Stimulated activated CD8-positive, alpha-beta memory T cell treated with anti-CD3 and anti-CD28 coated beads, Interleukin-7, amount 100 ng/mL, for 4 hours (primary cell): Measurements from ENCODE around the gene DCTN3.
"Not testable (repeated sequence)": the region's sequence is repeated elsewhere in the genome, so short reads cannot be mapped to it uniquely, and the experiment has no call there.

Experiments
- DNase-seq, 2 donors: peaks; one replicate each; pipeline ENCODE4 v3.0.0-alpha.2; 2020; ENCODE audit warnings: low read depth in 2 of 2

DCTN3 gene

DNA sequence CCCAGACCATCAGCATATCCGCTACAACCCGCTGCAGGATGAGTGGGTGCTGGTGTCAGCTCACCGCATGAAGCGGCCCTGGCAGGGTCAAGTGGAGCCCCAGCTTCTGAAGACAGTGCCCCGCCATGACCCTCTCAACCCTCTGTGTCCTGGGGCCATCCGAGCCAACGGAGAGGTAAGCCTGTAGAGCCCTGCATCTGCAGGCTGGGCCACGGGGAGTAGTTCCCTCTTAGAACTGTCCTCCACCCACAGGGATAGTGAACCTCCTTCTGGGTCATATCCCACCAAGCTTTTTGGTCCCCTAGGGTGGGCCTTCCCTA is 26.7 kb upstream of the DCTN3 start:
- DNase-seq, result no peak

DNA sequence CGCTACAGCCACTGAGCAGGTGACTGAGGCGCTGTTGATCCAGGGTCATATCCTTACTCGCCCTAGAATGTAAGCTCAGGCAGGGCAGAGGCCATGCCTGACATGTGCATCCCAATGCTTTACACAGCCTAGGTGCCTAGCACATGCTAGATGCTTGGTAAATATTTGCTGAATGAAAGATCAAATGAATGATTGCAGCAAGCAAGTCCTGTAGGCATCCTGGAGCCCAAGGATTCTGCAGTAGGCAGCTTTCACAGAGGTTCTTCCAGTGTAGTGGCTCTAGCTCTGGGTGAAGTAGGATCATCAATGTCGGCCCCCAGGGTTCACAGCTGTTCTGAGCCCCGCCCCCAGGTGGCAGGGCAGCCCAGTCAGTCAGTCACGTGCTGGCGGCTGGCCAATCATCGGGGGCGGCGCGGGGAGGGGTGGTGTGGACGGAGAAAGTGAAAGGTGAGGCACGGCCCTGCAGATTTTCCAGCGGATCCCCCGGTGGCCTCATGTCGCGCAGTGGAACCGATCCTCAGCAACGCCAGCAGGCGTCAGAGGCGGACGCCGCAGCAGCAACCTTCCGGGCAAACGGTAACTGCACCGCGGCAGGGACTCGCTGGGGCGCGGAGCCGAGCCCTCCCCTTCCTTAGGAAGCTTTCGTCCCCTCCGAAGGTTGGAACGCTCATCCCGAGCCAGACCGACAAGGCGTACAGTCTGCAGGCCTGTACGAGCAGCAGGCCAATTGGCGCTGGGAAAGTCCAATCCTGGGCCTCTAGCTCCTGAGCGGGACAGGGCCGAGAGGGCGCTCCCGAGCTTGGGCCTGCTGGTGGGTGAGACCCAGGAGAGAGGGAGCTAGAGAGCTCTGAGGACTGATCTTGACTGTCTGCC is 26.2 kb upstream of the DCTN3 start, which contains the start of gene GALT:
TSS of gene GALT (plus strand) at position 465 of the 873 bp plus-strand sequence. CDS start at position 495, 30 bp downstream.
- peak; percentile 94 to 95 for DNase-seq

DNA sequence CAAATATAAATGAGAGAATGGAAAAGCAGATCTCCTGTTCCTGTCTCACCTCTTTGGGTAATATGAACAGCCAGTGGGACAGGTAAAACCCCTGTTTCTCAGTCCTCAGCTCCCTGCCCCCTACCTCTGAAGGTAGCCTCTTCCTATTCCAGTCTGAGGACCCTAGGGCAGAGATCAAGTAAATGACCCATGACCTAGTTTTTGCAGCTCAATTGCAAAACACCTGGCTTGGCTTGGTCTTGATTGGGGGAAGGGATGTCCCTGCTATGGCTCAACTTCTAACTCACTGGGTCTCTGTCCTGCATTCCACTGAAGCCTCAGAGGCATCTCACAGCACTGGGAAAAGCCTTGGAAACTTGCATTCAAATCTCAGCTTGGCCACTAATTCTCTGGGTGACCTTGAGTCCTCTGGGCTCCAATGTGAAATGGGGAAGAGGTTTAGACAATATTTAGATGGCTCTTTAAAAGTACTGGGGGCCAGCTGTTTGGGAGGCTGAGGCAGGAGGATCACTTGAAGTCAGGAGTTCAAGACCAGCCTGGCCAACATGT is 24.5 kb upstream of the DCTN3 start:
- no peak for DNase-seq

DNA sequence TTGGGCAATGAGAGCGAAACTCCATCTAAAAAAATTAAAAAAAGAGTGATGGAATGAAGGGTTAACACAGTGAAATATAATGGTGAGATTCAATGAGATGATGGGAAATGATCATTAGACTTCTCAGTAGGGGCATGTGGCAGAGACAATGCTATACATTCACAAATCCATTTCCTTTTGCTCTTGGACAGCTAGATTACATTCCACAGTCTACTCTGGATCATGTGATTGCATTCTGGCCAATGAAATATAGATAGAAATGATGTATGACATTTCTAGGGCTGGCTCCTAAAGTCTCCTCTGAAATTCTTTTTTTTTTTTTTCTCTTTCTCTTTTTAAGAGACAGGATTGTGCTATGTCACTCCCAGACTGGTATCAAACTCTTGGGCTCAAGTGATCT is 22.4 kb upstream of the DCTN3 start:
- DNase-seq, result no peak

DNA sequence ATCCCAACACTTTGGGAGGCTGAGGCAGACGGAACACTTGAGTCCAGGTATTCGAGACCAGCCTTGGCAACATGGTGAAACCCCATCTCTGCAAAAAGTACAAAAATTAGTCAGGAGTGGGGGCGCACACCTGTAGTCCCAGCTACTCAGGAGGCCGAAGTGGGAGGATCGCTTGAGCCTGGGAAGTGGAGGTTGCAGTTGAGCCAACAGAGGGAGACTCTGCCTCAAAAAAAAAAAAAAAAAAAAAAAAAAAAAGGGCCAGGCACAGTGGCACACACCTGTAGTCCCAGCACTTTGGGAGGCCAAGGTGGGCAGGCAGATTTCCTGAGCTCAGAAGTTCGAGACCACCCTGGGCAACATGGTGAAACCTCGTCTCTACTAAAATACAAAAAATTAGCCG is 19.0 kb upstream of the DCTN3 start:
- DNase-seq, result not testable (repeated sequence)

DNA sequence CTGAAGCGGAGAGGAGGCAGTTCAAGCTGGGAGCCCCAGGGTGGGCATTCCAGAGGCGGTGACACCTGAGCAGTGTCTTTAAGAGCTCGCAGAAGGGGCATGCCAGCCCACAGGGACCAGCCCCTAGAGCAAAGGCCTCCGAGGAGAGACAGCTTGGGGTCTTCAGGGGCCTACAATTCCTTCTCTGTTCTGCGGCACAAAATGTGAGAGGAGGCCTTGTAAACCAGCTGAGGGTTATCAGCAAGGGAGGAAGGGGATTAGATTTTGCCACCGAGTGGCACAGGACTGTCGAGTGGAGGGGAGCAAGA is 17.8 kb upstream of the DCTN3 start:
- no peak for DNase-seq

DNA sequence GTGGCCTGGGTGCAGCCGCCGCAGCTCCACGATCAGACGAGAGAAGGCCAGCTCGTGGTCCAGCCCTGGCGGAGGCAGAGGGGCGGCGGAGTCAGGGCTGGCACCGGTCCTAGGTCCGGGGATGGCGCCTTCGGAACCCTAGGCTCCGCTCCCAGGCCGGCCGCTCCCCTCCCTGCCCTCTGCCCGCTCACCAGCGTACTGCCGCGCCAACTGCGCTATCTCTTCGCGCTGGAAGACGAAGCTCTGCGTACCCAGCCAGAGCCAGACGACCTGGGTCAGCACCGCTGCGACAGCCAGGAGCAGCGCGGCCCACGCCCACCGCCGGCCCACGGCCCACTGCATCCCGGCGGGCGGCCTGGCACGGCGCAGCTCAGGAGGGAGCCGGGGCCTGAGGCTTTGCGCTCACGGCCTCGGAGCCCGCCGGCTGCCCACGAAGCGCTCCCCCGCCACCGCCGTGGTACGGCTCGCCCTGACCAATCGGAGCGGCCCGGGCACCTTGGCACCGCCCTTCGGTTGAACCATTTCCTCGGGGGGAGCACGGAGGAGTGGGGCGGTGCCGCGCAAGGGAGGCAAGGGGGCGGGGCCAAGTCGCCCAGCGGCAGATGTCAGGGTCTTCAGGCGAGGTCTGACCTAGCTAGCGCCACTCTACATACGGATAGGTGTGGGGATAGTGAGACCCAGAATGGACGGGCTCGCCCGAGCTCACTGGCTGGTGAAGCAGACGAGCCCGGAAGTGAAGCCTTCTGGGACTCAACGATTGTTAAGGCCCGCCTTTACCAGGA is 17.3 kb upstream of the DCTN3 start, which contains the start of gene SIGMAR1:
TSS of gene SIGMAR1 (minus strand) at position 432 of the 782 bp plus-strand sequence. CDS start at position 342, 90 bp downstream.
- DNase-seq, result peak; percentile 87 to 91

DNA sequence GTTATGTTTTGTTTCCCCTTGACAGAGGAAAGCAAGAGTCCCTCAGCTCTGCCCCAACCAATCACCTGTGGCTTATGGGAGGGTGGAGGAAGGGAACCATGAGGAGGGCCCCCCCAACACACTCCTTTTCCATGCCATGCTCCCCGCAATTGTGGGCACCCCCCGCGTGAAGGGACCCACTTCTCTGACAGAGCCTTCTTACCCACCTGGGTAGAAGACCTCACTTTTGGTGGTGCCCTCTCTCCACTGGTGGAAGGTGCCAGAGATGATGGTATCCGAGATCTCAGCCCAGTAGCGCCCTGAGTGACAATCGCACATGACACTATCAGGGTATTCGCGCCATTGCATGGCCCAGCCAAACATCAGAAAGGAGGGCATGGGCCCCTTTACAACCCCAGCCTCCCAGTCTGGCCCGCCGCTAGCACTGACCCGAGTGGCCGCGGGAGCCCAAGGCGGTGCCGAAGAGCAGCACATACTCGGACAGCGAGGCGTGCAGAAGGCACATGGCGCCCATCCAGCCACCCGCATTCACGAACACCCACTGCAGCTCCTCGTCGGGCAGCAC is 16.6 kb upstream of the DCTN3 start:
- no peak for DNase-seq

DNA sequence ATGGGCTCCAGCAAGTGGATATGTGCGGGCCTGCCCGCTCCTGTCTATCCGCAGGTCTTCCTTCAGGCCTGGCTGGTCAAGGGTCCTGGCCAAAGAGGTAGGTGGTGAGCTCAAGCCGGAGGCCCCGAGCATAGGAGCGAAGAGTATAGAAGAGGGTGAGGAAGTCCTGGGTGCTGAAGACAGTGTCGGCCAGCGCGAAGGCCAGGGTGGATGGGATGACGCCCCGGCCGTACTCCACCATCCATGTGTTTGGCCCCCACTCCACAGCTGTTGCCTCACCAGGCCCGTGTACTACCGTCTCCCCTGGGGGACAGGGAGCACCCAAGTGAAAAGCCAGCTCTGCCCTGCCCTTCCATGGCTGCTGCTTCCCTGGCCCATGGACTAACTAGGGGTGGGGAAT is 15.3 kb upstream of the DCTN3 start:
- no peak for DNase-seq

DNA sequence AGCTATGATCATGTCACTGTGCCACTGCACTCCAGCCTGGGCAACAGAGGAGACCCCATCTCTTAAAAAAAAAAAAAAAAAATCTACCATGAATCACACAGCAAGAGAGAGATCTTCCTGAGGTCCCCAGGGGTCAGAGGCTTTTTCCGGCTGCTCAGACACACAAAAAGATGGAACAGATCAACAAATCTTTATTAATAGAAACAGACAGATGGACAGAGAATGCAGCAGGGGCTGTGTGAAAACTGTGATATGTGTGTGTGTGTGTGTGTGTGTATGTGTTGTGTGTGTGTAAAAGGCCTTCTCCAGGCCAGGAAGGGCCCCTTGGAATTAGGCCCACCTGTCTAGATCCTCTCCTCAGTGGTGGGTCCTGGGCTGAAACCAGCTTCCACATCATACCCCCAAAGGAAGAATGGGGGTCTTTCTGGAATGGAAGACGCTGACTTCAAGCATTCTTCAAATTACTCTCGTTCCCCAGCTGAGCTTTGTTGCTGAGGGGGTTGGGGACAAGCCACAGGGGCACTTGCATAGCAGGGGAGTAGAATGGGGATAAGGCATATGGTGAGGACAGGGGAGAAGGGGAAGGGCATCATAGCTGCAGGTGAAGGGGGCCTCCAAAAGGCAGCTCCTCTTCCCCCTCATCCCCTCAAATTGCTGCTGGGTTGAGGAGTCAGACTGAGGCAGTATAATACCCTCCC is 14.4 kb upstream of the DCTN3 start:
- no peak for DNase-seq

DNA sequence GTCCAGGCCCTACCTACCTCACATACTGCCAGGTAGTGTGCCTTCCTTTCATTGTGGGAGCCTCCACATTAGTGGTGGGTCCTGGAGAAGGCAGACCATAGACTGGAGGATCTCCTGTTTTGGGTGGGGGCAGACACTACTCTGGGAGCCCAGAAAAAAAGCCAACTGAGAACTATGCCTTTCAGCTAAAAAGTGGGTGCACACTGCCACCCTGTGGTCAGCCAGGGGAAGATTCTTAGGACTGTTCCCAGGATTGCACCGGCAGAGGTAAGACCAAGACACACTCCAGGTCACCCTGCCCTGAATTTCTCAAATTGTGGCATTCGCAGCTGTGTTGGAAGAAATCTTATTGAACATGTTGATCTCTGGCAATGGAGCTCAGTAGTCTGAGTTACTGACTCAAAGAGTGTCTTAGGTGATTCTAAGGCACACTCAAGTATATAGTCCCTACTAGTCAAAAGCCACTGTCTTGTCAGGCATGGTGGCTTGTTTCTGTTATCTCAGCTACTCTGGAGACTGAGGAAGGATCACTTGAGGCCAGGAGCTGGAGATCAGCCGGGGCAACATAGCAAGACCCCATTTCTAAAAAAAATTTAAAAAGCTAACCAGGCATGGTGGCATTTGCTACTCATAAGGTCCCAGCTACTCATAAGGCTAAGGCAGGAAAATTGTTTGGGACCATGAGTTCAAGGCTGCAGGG is 13.7 kb upstream of the DCTN3 start:
- DNase-seq, result peak in 1 of 2 donors; percentile 57

DNA sequence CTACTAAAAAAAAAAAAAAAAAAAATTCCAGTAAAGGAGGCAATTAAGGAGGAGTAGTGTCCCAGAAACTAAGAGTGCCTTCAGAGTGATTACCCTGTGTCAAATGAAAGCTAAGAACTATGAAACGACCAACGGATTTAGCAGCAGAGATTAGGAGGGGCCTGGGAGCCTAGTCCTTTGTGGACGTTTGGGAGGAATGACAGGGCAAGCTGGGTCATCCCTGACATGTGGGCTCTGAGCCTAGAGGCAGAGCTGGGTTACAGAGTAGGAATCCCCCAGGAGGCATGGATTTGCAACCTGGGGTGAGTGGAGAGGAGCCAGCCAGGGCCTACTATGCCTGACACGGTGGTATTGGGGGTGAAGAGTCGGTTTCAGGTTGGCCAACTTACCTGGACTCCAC is 12.9 kb upstream of the DCTN3 start:
- no peak for DNase-seq

DNA sequence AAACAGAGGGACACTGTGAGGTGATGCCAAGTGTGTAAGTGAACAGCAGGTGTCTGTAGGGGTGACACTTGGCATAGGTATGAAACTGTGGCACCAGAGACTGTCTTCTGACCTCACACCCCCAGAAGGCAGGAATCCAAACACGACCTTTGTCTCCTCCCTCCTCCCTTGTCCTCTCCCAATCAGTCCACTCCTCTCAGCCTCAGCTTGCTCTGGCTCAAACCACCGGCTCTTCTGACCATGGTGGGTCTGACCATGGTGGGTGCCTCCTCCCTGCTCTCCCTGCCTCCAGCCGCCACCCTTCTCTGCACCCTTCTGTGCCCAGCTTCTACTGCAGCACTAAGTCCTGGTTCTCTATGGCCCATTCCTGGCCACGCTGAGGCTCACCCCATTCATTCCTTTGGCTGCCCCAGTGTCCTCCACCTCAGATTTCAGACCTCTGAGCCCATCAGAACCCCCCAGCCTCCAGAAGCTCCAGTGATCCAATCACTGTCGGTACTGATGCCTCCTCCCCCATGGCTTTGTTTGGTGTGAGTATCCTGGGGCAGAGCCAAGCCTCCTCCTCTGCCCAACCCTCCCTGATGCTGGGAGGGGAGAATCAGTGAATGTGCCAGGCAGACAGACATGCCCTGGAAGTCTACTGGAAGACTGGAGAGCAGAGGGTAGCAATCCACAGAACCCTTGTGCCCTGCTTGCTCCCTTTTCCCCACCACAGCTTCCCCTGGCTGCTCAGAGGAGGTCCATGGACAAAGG is 10.3 kb upstream of the DCTN3 start:
- DNase-seq, result no peak

DNA sequence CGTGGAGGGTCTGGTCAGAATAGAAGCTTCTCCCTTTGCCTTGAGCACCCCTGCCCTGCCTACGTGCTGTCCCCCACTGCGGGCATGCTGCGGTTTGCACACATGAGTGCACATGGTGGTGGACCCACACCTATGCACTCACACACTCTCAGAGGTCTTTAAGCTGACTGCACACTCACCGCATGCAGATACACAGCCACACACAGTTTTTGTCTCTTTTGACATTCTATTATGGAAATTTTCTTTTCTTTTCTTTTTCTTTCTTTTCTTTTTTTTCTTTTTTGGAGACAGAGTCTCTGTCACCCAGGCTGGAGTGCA is 9.2 kb upstream of the DCTN3 start:
- no peak for DNase-seq

DNA sequence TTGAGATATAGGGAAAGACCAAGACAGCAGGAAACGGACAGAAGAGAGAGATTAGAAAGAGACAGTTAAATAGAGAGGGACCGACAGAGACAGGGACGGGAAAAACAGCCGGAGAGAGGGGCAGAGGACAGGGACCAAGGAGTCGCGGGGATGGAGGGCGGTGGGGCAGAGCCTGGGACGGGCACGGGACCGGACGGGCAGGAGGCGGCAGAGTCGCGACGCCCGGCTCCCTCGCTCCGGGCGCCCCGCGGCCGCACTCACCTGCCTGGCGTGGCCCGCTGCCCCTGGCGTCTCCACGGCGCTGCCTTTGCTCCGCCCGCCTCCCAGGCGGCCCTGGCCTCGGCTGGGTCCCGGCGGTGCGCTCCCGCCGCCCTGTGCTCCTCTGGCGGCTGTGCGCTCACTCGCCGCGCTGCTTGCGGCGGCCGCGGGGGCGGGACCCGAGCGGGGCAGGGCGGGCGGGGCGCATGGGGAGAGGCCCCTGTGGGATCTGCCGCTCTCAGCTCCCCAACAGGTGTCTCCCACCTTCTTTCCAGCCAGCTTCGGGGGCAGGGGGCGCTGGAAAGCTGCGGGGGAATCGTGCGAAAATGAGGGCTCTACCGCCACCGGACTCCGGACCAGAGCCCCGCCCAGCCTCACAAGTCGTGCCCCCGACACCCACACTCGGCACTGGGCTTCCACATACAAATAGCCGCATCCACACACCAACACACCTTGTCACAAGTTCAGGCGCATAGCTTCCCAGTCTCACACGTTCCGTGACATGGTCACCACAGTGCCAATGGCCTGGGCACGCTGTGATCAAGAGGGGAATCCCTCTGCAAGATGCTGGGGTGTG is 8.6 kb upstream of the DCTN3 start, which contains the start of gene ARID3C:
TSS of gene ARID3C (minus strand) at position 411 of the 835 bp plus-strand sequence. CDS start 1,052 bp downstream, outside the sequence.
- peak in 1 of 2 donors; percentile 45 for DNase-seq

DNA sequence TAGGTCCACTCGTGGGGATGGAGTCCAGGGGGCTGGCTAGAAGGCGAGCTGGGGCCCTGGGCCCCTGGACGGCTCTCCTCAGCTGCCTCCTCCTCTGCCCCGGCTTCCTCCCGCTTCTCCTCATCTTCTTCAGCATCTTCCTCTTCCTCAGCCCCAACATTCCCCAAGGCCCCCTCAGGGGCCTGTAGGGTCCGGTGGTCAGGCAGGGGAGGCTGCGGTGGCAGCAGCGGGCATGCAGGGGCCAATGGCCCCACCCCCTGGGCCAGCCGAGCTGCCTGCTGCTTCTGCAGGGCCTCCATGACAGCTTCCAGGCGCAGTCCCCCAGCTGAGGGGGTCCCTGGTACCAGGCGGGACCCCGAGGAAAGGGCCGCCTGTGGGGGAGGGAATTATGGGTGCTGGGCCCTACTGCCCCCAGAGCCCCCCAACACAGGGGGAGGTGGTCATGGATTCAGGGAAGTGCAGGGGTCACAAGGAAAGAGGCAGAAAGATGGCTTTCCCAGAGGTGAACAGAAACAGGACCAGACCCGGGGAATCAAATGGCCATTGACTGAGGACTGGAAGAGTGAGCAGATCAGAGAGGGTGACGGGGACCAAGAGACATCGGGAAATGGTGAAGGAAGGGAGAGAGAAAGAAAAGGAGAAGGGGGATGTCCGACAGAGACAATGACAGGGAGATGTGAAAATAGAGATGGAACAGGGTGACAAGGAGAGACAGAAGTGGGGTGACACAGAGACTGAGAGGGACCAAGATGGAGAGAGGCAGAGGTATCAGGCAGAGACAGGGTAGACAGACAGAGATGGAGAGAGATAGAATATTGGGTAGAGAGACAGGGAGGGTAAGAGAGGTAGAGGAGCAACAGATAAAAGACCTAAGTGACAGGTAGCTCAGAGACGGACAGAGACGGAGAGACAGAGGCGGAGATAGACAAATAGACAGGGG is 7.7 kb upstream of the DCTN3 start:
- no peak for DNase-seq

DNA sequence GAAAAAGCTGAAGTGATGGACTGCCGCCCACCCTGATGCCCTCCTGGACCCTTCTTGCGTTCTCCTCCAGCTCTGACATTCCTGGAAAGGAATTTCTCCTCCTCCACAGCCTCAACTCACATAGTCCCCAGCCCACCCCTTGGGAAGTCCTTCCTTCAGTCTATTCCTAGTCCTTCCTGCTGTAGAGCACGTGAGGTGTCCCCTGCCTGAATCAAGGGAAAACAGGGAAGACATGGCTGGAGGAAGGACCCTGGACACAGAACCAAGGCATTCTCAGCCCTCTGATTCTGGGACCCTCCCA is 4.8 kb upstream of the DCTN3 start:
- no peak for DNase-seq

DNA sequence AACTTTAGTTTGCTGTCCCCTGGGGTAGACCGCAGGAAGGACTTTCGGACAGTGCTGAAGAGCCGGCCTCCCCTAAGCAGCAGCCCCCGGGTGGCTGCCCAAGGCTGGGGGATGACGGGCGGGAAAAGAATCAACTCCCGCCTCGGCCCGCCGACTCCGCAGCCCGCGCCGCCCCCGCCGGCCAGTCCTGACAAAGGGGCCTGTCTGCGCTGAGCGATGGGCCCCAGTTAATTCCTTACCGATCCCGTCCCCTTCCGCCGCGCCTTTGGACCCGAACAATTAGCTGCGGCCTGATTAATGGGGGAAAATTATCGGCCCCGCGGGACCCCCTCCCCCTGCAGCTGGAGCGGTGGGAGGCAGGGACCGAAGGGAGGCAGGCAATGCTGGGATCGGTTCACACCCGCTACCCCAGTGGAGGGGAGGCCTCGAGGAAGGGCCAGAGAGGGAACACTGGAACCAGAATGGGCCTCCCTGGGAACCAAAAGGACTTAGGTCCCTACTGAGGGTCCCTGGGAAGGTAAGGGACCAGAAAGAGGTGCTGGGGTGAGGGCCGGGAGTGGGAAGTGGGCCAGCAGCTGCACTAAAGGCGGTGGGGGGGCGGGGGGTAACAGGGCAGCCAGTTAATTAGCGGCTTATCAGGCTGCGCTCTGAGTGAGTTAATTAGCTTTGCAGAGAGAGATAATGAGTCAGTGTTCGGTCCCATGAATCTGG is 4.3 kb upstream of the DCTN3 start:
- DNase-seq, result no peak
